ENCODE measurements around the gene ZNF362.

Gene ZNF362

DNA sequence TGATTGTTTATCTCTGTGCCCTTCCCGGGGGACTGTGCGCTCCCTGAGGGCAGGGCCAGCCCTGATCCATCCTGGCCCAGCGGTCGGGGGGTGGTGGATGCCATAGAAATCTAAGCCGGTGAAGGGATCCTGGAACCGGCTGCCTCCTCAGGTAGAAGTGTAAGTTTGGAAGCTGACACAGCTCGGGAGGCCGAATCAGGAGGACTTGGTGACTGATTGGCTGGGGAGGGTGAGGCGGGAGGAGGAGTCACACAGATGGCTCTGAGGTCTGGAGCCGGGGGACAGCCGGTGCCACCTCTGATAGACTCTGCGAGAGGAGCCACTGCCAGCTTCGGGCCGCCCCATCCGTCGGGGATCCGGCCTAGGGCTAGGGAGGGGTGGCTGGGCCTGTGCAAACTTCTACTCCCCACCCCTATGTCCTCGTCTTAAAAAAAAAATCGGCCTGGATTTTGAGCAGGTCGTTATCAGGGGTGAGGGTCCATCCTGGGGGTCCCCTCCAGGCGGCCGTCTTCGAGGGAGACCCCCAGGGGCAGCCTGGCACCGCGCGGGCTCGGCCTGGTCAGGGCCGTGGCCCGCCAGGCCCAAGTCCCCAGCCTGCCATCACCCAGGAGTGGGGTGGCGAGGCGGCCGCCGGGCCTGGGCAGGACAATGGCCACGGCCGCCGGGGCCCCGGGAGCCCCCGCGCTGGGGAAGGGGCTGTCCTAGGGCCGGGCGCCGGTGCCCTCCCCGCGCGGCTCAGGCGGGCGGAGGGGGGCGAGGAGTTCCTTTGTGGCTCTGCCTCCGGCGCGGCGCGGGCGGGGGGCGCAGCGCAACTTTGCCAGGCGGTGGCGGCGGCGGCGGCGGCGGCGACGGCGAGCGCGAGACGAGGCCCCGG lies 708 bp upstream of the ZNF362 start:
- H3K9me3 ChIP-seq (ENCODE audit: severe bottlenecking) = peaks cover 4% of the 10 kb centered on the region
- peaks cover 20% of the 10 kb centered on the region for H3K36me3 ChIP-seq
- peak overlapping the region; percentile 45 for H3K4me3 ChIP-seq (ENCODE audit: low read depth, low read length)
- DNase-seq = peak; percentile 75
- H3K27ac ChIP-seq = peak overlapping the region; percentile 75
- TF ChIP-seq, protein P1, sequence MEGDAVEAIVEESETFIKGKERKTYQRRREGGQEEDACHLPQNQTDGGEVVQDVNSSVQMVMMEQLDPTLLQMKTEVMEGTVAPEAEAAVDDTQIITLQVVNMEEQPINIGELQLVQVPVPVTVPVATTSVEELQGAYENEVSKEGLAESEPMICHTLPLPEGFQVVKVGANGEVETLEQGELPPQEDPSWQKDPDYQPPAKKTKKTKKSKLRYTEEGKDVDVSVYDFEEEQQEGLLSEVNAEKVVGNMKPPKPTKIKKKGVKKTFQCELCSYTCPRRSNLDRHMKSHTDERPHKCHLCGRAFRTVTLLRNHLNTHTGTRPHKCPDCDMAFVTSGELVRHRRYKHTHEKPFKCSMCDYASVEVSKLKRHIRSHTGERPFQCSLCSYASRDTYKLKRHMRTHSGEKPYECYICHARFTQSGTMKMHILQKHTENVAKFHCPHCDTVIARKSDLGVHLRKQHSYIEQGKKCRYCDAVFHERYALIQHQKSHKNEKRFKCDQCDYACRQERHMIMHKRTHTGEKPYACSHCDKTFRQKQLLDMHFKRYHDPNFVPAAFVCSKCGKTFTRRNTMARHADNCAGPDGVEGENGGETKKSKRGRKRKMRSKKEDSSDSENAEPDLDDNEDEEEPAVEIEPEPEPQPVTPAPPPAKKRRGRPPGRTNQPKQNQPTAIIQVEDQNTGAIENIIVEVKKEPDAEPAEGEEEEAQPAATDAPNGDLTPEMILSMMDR (IDR thresholded peaks at IDR 0.05; ENCODE audit: low read depth, low read length) = no peak
- H3K27me3 ChIP-seq (ENCODE audit: insufficient read depth, low read depth, severe bottlenecking) = no peaks in the 10 kb centered on the region

DNA sequence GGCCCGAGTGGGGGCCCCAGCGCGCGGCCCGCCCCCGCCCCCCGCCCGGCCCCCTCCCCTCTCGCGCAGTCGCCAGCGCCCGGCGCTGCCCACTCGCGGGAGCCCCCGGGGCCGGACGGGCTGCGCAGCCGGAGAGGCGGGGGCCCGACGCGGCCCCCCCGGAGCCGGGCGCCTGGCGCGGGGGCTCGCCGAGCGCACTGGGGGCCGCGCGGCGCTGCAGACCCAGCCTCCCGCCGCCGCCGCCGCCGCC lies 146 bp upstream of the ZNF362 start:
- Histone ChIP-seq H3K9me3 (ENCODE audit: severe bottlenecking) (peaks cover 4% of the 10 kb centered on the region), H3K27me3 (ENCODE audit: insufficient read depth, low read depth, severe bottlenecking) (no peaks in the 10 kb centered on the region), H3K36me3 (peaks cover 20% of the 10 kb centered on the region), H3K27ac (no peak overlapping the region), H3K4me3 (ENCODE audit: low read depth, low read length) (peak overlapping the region; percentile 9; the same call in 1 of the 2 replicates)
- no peak for DNase-seq
- TF ChIP-seq, protein P1 (IDR thresholded peaks at IDR 0.05; ENCODE audit: low read depth, low read length) = no peak

DNA sequence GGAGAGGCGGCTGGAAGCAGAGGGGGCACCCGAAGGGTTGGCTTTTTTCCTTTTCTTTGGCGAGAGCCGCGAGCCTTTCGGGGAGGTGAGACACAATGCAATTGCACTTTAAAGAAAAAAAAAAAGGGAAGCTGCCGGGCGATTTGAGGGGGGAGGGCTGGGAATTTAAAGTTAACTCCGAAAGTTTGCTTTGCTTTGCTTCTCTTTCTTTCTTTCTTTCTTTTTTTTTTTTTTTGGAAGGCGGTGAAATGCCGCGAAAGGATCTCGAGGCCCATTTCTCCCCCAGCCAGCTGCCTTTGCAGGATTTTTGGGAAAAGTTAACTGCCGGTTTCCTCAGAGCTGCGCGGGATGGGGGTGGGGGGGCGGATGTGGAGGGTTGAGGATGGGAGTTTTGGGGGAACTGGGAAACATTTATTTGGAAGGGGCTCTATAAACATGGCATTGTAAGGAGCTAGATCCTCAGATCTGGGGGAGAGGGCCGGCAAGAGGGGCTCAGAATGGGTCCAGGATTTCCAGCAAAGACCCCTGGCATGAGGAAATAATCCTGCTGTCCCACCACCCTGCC lies 997 bp downstream of the ZNF362 start:
- H3K4me3 ChIP-seq (ENCODE audit: low read depth, low read length) = peak overlapping the region; percentile 90
- H3K27me3 ChIP-seq (ENCODE audit: insufficient read depth, low read depth, severe bottlenecking) = no peaks in the 10 kb centered on the region
- H3K27ac ChIP-seq = peak overlapping the region; percentile 97
- TF ChIP-seq, protein P1 (IDR thresholded peaks at IDR 0.05; ENCODE audit: low read depth, low read length) = no peak
- H3K9me3 ChIP-seq (ENCODE audit: severe bottlenecking) = no peaks in the 10 kb centered on the region
- no peak for DNase-seq
- peaks cover 20% of the 10 kb centered on the region for H3K36me3 ChIP-seq

DNA sequence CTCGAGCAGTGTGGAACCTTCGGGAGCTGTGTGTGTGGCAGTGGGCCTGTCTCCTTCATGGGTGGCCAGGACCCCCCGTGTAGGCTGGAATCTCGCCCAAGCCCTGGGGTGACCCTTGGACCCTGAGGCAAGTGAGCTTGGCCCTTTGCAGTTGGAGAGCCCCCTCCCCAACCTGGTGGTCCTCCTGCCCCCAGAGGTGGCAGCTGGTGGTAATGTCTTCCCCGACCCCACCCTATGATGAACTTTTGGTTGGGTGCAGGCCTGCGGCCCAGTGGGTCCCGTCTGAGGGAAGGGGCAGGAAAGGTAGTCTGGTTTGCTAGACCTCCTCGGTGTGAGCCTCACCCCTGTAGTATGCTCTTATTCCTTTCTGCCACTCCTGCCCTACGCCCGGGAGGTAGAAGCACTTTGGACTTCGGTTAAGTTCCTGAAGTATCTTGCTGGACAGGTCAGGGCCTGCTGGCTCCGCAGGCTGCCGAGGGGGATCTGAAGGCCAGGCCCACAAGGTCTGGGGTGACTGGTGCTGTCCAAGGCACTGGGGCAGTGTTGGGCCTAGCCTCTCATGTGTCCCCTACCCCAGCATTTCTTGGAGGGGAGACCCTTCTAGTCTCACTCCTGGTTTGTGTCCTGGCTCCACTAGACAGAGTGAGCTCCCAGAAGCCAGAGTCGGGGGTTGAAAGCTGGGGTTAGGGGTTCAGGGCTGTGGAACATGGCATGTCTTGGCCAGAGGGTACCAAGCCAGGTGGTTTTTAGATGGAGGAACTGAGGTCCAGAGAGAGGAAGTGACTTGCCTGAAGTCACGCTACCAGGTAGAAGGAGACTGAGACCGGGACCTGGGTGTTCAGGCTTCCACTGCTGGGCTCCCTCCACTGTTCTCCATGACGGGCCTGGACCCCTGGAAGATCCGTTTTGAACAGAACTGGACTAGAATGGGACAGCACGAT lies 1.8 kb downstream of the ZNF362 start:
- peak overlapping the region; percentile 90 for H3K4me3 ChIP-seq (ENCODE audit: low read depth, low read length)
- no peaks in the 10 kb centered on the region for H3K27me3 ChIP-seq (ENCODE audit: insufficient read depth, low read depth, severe bottlenecking)
- TF ChIP-seq, protein P1 (IDR thresholded peaks at IDR 0.05; ENCODE audit: low read depth, low read length) = no peak
- no peaks in the 10 kb centered on the region for H3K9me3 ChIP-seq (ENCODE audit: severe bottlenecking)
- no peak for DNase-seq
- H3K27ac ChIP-seq = peak overlapping the region; percentile 97
- peaks cover 27% of the 10 kb centered on the region for H3K36me3 ChIP-seq

DNA sequence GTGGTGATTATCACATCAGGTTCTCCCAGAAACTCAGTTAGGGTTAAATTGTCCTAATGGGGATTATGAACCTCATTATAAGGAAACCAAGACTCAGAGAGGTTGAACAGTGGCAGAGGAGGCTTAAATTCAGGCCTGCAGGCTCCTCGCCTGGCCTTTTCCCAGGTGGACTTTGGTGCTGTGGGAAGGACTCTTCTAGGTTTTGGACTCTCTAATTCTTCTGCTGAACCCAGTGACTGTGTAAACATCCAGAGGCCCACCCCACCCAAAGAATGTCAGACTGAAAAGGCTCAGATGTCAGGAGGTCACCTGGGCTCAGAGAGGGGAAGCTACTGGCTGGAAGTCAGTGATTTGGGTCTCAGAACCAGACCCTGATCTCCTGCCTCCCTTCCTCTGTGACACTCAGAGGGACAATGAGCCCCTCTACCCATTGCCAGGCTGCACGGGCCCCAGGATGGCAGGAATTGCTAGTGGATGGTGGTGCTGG lies 2.5 kb downstream of the ZNF362 start:
- Histone ChIP-seq H3K4me3 (ENCODE audit: low read depth, low read length) (no peak overlapping the region), H3K9me3 (ENCODE audit: severe bottlenecking) (no peaks in the 10 kb centered on the region), H3K27ac (peak overlapping the region; percentile 97; the same call in 1 of the 2 replicates), H3K27me3 (ENCODE audit: insufficient read depth, low read depth, severe bottlenecking) (no peaks in the 10 kb centered on the region), H3K36me3 (peaks cover 27% of the 10 kb centered on the region)
- TF ChIP-seq, protein P1 (IDR thresholded peaks at IDR 0.05; ENCODE audit: low read depth, low read length) = no peak
- DNase-seq = no peak
